Cardiac fibroblast (primary cell): ENCODE measurements around the gene NIF3L1.
A peak's percentile ranks its signal among the peaks of the same experiment; 100 is the strongest.
"Not testable (repeated sequence)": the region's sequence is repeated elsewhere in the genome, so short reads cannot be mapped to it uniquely, and the experiment has no call there.

Experiments
- DNase-seq, 2 donors: peaks; one replicate each; pipeline versions ENCODE4 v3.0.0 to v3.0.0-alpha.2; 2010; ENCODE audit warnings: low read depth in 2 of 2
- H3K4me3 ChIP-seq, 2 donors: replicated peaks in 1 of 2; 1 replicate in 1 of 2; 2 replicates in 1 of 2; pipeline ENCODE4 v1.5.1; 2011; ENCODE audit warnings: low read depth in 2 of 2, low read length in 2 of 2, mild to moderate bottlenecking in 2 of 2, moderate library complexity in 1 of 2
- CTCF ChIP-seq: IDR thresholded peaks from one replicate; pipeline ENCODE4 v1.5.1; 2011; ENCODE audit warnings: low read depth, mild to moderate bottlenecking, low read length, inconsistent platforms

NIF3L1 gene

GRCh38 chr2:200871151-200871550 is 18.0 kb upstream of the NIF3L1 start:
- H3K4me3 ChIP-seq = no peak overlapping the region
- DNase-seq = no peak
- no peak for TF ChIP-seq CTCF

- no peak for TF ChIP-seq CTCF
- no peak for DNase-seq
- no peak overlapping the region for H3K4me3 ChIP-seq
Observed at GRCh38 chr2:200873560-200873959, 15.6 kb upstream of the NIF3L1 start.

- TF ChIP-seq CTCF = no peak
- H3K4me3 ChIP-seq = no peak overlapping the region
- no peak for DNase-seq
Observed at GRCh38 chr2:200877443-200877842, 11.7 kb upstream of the NIF3L1 start.

GRCh38 chr2:200878289-200878880 is 10.8 kb upstream of the NIF3L1 start:
- DNase-seq = no peak

GRCh38 chr2:200881715-200882249 is 7.4 kb upstream of the NIF3L1 start:
- not testable (repeated sequence) for H3K4me3 ChIP-seq, DNase-seq

More at GRCh38 chr2:200878289-200878880, 10.8 kb upstream of the NIF3L1 start:
- no peak for TF ChIP-seq CTCF
- H3K4me3 ChIP-seq = no peak overlapping the region

- no peak overlapping the region for H3K4me3 ChIP-seq
- DNase-seq = no peak
- TF ChIP-seq CTCF = no peak
Observed at GRCh38 chr2:200899482-200899881, 10.3 kb downstream of the NIF3L1 start.

- peak; percentile 93 to 95 for DNase-seq
- peak; percentile 86 for TF ChIP-seq CTCF
- no peak overlapping the region for H3K4me3 ChIP-seq
Observed at GRCh38 chr2:200901459-200902072, 12.4 kb downstream of the NIF3L1 start.
